ENCODE results near the gene POT1.

Gene POT1

DNA sequence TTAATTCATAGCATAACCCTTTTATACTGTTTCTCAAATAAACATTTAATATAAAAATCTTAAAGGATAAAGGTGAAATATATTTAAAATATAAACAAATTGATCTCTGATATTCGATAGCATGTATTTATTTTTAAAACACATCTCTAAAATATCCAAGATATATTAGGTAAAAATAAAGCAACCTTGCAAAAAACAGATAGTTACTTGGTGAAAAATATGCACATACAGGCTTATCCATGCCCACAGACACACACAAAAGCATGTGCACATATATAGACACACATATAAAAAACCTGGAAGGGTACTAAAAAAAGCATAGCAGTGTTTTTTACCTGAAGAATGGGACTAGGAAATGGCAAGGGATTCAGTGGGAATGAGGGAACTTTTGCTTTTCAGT lies 19.8 kb downstream of the POT1 start:
- Histone ChIP-seq H3K9me3 (ENCODE audit: control insufficient read depth in 1 of 2, low read length in 2 of 2) (no peaks in the 10 kb centered on the region), H3K27me3 (ENCODE audit: low read depth, low read length) (no peaks in the 10 kb centered on the region), H3K4me3 (ENCODE audit: low read depth in 1 of 2, low read length in 2 of 2) (no peak overlapping the region), H3K4me1 (ENCODE audit: control insufficient read depth in 1 of 2, insufficient read depth in 2 of 2, low read length in 2 of 2) (no peaks in the 10 kb centered on the region), H3K27ac (ENCODE audit: low read length) (no peak overlapping the region), H3K36me3 (ENCODE audit: control insufficient read depth in 1 of 2, insufficient read depth in 2 of 2, low read length in 2 of 2) (peaks cover 0 to 3% of the 10 kb centered on the region in 2 donors)

DNA sequence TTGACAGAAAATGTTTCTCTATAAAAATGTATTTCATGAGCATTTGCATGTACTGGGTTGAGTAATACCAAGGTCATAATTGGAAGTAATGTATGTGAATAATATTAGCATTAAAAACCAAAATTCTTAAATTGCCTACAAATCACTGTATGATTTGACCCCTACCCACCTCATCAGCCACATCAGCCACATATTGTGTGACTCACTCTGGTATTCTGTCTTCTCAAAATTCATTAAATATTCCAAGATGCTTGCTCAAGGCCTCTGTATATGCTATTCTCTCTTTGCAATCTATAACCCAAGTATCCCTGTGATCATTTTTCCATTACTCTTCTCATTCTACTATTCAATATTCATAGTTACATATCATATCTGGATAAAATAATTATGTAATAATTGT lies 21.4 kb downstream of the POT1 start:
- no peaks in the 10 kb centered on the region for H3K4me1 ChIP-seq (ENCODE audit: control insufficient read depth in 1 of 2, insufficient read depth in 2 of 2, low read length in 2 of 2)
- no peaks in the 10 kb centered on the region for H3K36me3 ChIP-seq (ENCODE audit: control insufficient read depth in 1 of 2, insufficient read depth in 2 of 2, low read length in 2 of 2)
- no peak overlapping the region for H3K27ac ChIP-seq (ENCODE audit: low read length)
- H3K4me3 ChIP-seq (ENCODE audit: low read depth in 1 of 2, low read length in 2 of 2): no peak overlapping the region
- no peaks in the 10 kb centered on the region for H3K9me3 ChIP-seq (ENCODE audit: control insufficient read depth in 1 of 2, low read length in 2 of 2)
- H3K27me3 ChIP-seq (ENCODE audit: low read depth, low read length): no peaks in the 10 kb centered on the region

DNA sequence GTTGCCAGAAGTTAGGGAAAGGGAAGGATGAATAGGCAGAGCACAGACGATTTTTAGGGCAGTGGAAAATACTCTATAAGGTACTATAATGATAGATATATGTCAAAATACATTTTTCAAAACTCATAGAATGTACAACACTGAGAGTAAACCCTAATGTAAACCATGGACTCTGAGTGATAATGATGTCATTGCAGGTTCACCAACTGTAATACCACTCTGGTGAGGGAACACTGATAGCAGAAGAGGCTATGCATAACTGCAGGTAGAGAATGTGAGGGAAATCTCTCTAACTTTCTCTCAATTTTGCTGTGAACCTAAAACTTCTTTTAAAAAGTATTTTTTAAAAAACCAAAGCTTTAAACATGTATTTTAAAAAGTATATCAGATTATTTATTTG lies 22.1 kb downstream of the POT1 start:
- no peaks in the 10 kb centered on the region for H3K9me3 ChIP-seq (ENCODE audit: control insufficient read depth in 1 of 2, low read length in 2 of 2)
- no peak overlapping the region for H3K4me3 ChIP-seq (ENCODE audit: low read depth in 1 of 2, low read length in 2 of 2)
- H3K27me3 ChIP-seq (ENCODE audit: low read depth, low read length): no peaks in the 10 kb centered on the region
- no peaks in the 10 kb centered on the region for H3K4me1 ChIP-seq (ENCODE audit: control insufficient read depth in 1 of 2, insufficient read depth in 2 of 2, low read length in 2 of 2)
- H3K36me3 ChIP-seq (ENCODE audit: control insufficient read depth in 1 of 2, insufficient read depth in 2 of 2, low read length in 2 of 2): no peaks in the 10 kb centered on the region
- H3K27ac ChIP-seq (ENCODE audit: low read length): no peak overlapping the region

DNA sequence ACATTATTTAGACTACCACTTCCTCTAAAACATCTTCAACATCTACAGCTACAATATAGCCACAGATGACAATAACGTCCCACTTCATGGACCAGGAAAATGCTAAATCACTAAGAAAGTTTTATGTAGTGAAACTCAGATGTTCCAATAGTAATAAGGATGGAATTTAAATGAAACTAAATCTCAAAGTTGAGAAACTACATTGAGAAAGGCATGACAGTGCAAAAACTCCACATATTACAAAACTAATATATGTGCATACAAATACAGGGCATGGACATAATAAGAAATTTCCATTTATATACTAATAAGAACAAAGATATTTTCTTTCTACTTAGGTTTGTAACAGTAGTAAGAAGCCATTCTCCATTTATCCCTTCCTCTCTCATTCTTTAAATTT lies 31.1 kb downstream of the POT1 start:
- Histone ChIP-seq H3K4me1 (ENCODE audit: control insufficient read depth in 1 of 2, insufficient read depth in 2 of 2, low read length in 2 of 2) (no peaks in the 10 kb centered on the region), H3K27ac (ENCODE audit: low read length) (no peak overlapping the region), H3K36me3 (ENCODE audit: control insufficient read depth in 1 of 2, insufficient read depth in 2 of 2, low read length in 2 of 2) (peaks cover 6 to 13% of the 10 kb centered on the region in 2 donors), H3K27me3 (ENCODE audit: low read depth, low read length) (no peaks in the 10 kb centered on the region), H3K4me3 (ENCODE audit: low read depth in 1 of 2, low read length in 2 of 2) (no peak overlapping the region), H3K9me3 (ENCODE audit: control insufficient read depth in 1 of 2, low read length in 2 of 2) (peaks cover 0 to 6% of the 10 kb centered on the region in 2 donors)

DNA sequence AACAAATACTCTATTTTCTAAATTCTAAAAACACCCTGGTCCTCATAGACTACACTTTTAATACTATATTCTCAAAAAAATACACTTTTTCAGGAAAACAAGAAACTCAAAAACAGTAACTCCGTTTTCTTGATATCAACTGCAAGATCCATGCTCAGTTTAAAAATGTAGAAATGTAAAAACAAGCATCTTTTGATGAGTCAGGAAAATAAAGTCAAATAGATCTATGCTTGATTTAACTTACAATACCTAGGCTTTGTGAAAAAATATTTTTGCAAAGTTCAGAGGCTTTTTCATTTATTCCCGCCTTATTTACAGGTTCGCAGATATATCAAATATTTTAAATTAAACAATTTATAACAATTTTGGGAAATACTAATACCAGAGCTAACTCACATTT lies 33.6 kb downstream of the POT1 start:
- Histone ChIP-seq H3K27ac (ENCODE audit: low read length) (no peak overlapping the region), H3K36me3 (ENCODE audit: control insufficient read depth in 1 of 2, insufficient read depth in 2 of 2, low read length in 2 of 2) (peaks cover 8 to 25% of the 10 kb centered on the region in 2 donors), H3K9me3 (ENCODE audit: control insufficient read depth in 1 of 2, low read length in 2 of 2) (peaks cover 0 to 4% of the 10 kb centered on the region in 2 donors), H3K4me1 (ENCODE audit: control insufficient read depth in 1 of 2, insufficient read depth in 2 of 2, low read length in 2 of 2) (no peaks in the 10 kb centered on the region), H3K4me3 (ENCODE audit: low read depth in 1 of 2, low read length in 2 of 2) (no peak overlapping the region), H3K27me3 (ENCODE audit: low read depth, low read length) (no peaks in the 10 kb centered on the region)

DNA sequence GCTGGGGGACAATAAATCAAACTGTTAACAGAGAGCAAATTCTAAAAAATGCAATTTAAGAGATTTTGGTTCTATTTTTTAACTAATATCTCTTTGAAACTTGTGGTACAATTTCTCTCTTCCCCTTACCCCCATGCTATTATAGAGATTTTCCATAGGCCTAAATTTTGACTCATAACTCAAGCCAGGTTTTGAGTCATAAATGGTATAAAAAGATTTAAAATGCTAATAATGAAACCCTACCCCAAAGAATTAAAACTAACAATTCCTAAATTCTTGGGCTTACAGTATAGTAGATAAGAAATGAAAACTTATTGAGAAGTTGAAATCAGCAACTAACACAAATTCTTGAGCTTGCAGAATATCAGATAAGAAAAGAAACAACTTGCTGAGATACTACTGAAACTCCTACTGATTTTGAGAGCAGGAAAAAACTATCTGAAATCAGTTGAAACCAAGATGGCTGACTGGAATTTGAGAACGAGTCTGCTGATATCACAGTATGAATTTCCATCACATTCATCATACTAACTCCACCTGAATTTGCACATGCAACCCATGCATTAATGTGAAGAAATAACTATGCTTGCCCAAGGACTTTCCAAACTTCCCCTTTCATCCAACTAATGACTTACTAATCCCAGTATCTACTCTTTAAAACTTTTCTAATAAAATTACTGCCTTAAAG lies 36.3 kb downstream of the POT1 start:
- Histone ChIP-seq H3K27me3 (ENCODE audit: low read depth, low read length) (no peaks in the 10 kb centered on the region), H3K36me3 (ENCODE audit: control insufficient read depth in 1 of 2, insufficient read depth in 2 of 2, low read length in 2 of 2) (peaks cover 15 to 43% of the 10 kb centered on the region in 2 donors)

DNA sequence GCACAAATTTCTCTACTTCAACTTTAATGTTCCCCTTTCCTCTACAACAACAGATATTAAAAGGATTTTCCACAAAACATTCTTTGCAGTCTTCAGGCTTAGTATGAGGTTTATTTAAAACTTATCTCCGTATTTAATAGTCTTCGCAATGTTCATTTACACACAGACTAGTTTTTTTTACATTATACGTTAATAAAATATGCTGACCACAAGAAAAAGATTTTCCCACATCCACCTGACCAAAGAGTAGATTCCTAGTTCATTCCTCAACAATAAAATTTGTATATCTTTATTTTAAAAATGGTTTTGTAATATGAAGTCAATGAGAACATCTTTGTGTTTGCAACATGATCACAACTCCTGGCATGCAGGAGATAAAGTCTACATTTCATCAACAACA lies 42.4 kb downstream of the POT1 start:
- H3K4me1 ChIP-seq (ENCODE audit: control insufficient read depth in 1 of 2, insufficient read depth in 2 of 2, low read length in 2 of 2): no peaks in the 10 kb centered on the region
- H3K36me3 ChIP-seq (ENCODE audit: control insufficient read depth in 1 of 2, insufficient read depth in 2 of 2, low read length in 2 of 2): peaks cover 9 to 34% of the 10 kb centered on the region in 2 donors
- no peaks in the 10 kb centered on the region for H3K27me3 ChIP-seq (ENCODE audit: low read depth, low read length)
- no peak overlapping the region for H3K27ac ChIP-seq (ENCODE audit: low read length)
- H3K9me3 ChIP-seq (ENCODE audit: control insufficient read depth in 1 of 2, low read length in 2 of 2): no peaks in the 10 kb centered on the region
- no peak overlapping the region for H3K4me3 ChIP-seq (ENCODE audit: low read depth in 1 of 2, low read length in 2 of 2)

More for the DNA sequence above, 36.3 kb downstream of the POT1 start:
- H3K4me3 ChIP-seq (ENCODE audit: low read depth in 1 of 2, low read length in 2 of 2): no peak overlapping the region
- H3K27ac ChIP-seq (ENCODE audit: low read length): no peak overlapping the region
- no peaks in the 10 kb centered on the region for H3K9me3 ChIP-seq (ENCODE audit: control insufficient read depth in 1 of 2, low read length in 2 of 2)
- no peaks in the 10 kb centered on the region for H3K4me1 ChIP-seq (ENCODE audit: control insufficient read depth in 1 of 2, insufficient read depth in 2 of 2, low read length in 2 of 2)

DNA sequence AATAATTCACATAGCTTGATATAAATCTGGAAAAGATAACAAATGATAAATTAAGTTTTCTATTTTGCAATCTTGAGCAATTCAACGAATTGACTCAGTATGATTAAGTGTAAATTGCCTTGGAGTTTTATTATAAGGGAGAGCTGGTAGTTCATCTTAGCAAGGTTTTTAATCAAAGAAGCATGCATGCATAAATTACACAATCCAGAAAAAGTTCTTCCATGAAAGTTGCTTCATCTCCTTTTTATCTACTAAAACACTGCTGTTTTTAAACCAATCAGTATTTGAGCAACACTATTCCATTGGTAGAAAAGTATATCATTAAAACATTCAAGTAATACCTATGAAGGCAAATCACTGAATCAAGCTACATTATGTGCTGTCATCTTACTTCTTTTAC lies 47.6 kb downstream of the POT1 start:
- Histone ChIP-seq H3K27me3 (ENCODE audit: low read depth, low read length) (no peaks in the 10 kb centered on the region), H3K9me3 (ENCODE audit: control insufficient read depth in 1 of 2, low read length in 2 of 2) (no peaks in the 10 kb centered on the region), H3K4me3 (ENCODE audit: low read depth in 1 of 2, low read length in 2 of 2) (no peak overlapping the region), H3K27ac (ENCODE audit: low read length) (no peak overlapping the region), H3K36me3 (ENCODE audit: control insufficient read depth in 1 of 2, insufficient read depth in 2 of 2, low read length in 2 of 2) (peaks cover 0 to 3% of the 10 kb centered on the region in 2 donors), H3K4me1 (ENCODE audit: control insufficient read depth in 1 of 2, insufficient read depth in 2 of 2, low read length in 2 of 2) (no peaks in the 10 kb centered on the region)

DNA sequence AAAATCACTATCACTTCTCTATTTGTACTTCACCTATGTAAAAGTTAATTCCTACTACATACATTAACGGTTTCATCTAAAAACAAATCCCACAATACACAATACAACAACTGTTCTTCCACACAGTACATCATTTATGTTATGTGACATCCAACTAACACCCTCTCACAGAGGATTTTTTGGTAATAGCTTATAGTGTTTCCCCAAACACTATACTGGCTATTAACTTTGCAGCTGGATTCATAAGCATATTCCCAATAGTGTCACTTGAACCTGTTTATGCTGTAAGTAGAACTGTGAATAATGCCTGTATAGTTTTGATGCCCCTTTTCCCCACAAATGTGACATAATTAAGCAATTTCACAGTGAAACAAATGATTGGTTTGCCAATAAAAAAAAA lies 49.9 kb downstream of the POT1 start:
- Histone ChIP-seq H3K4me3 (ENCODE audit: low read depth in 1 of 2, low read length in 2 of 2) (no peak overlapping the region), H3K27me3 (ENCODE audit: low read depth, low read length) (no peaks in the 10 kb centered on the region), H3K36me3 (ENCODE audit: control insufficient read depth in 1 of 2, insufficient read depth in 2 of 2, low read length in 2 of 2) (peaks cover 0 to 3% of the 10 kb centered on the region in 2 donors), H3K4me1 (ENCODE audit: control insufficient read depth in 1 of 2, insufficient read depth in 2 of 2, low read length in 2 of 2) (no peaks in the 10 kb centered on the region), H3K27ac (ENCODE audit: low read length) (no peak overlapping the region), H3K9me3 (ENCODE audit: control insufficient read depth in 1 of 2, low read length in 2 of 2) (no peaks in the 10 kb centered on the region)

DNA sequence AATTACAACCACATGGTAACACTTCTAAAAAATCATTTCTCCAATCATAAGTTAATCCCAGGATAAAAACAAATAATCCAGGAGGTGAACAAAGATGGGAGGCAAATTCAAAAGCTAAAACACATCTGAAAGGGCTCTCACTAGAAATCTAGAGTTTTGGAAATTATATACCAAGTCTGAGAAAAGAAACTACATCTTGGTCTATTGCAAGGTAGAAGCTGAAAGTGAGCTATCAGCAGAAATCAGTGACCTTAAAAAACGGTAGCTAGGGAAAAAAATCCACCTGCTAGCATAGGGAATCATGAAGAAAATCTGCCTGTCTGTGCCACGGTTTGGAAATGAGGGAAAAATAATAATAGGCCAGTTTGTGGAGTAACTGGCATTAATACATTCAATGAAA lies 50.5 kb downstream of the POT1 start:
- no peaks in the 10 kb centered on the region for H3K9me3 ChIP-seq (ENCODE audit: control insufficient read depth in 1 of 2, low read length in 2 of 2)
- H3K4me1 ChIP-seq (ENCODE audit: control insufficient read depth in 1 of 2, insufficient read depth in 2 of 2, low read length in 2 of 2): no peaks in the 10 kb centered on the region
- no peak overlapping the region for H3K4me3 ChIP-seq (ENCODE audit: low read depth in 1 of 2, low read length in 2 of 2)
- no peak overlapping the region for H3K27ac ChIP-seq (ENCODE audit: low read length)
- H3K36me3 ChIP-seq (ENCODE audit: control insufficient read depth in 1 of 2, insufficient read depth in 2 of 2, low read length in 2 of 2): peaks cover 0 to 3% of the 10 kb centered on the region in 2 donors
- H3K27me3 ChIP-seq (ENCODE audit: low read depth, low read length): no peaks in the 10 kb centered on the region

DNA sequence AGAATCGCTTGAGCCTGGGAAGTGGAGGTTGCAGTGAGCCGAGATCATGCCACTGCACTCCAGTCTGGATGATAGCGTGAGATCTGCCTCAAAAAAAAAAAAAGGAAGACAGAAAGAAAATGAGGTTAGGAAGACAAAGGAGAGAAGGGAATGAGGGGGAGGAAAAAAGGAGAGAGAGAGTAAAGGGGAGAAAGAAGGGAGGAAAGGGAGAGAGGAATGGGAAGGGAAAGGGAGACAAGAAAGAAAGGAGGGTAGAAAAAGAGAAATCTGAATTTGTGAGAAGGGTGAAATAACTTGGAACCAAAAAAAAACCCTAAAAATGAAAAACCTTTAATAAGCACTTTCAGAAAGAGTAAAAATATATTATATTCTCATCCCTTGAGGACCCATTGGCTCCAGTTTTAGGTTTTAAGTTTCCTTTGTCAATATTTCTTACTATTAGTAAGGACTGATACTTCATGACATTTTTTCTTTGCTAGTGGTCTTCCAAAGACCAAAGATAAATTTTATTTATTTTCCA lies 54.9 kb downstream of the POT1 start:
- Histone ChIP-seq H3K36me3 (ENCODE audit: control insufficient read depth in 1 of 2, insufficient read depth in 2 of 2, low read length in 2 of 2) (peaks cover 0 to 3% of the 10 kb centered on the region in 2 donors), H3K27me3 (ENCODE audit: low read depth, low read length) (no peaks in the 10 kb centered on the region), H3K4me3 (ENCODE audit: low read depth in 1 of 2, low read length in 2 of 2) (no peak overlapping the region), H3K4me1 (ENCODE audit: control insufficient read depth in 1 of 2, insufficient read depth in 2 of 2, low read length in 2 of 2) (no peaks in the 10 kb centered on the region), H3K27ac (ENCODE audit: low read length) (no peak overlapping the region), H3K9me3 (ENCODE audit: control insufficient read depth in 1 of 2, low read length in 2 of 2) (no peaks in the 10 kb centered on the region)

DNA sequence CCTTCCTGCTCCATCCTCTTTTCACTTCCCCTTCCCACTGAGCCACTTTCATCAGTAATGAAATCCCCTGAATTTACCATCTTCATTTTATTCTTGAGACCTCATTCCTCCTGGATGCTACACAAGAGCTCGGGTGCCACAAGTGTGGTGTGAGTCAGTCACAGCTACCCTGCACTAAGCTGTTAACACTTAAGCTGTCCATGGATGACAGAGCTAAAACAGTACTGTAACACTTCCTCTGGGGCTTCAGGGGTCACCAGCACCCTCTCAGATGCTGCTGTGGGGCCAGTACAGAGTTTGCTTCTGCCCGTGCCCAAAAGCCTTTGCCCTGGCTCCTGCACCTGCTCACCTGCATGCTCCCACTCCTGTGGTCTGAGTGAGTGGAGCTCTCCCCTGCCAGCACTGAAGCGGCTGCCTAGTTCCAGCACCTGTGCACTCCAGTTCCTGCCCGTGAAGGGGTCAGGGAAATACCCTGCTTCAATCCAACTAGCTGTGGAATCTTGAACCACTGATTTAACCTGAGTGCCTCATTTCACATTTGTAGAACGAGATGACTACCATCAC lies 71.9 kb downstream of the POT1 start:
- H3K9me3 ChIP-seq (ENCODE audit: control insufficient read depth in 1 of 2, low read length in 2 of 2): no peaks in the 10 kb centered on the region
- H3K4me1 ChIP-seq (ENCODE audit: control insufficient read depth in 1 of 2, insufficient read depth in 2 of 2, low read length in 2 of 2): no peaks in the 10 kb centered on the region
- H3K36me3 ChIP-seq (ENCODE audit: control insufficient read depth in 1 of 2, insufficient read depth in 2 of 2, low read length in 2 of 2): peaks cover 0 to 13% of the 10 kb centered on the region in 2 donors
- no peak overlapping the region for H3K27ac ChIP-seq (ENCODE audit: low read length)
- no peak overlapping the region for H3K4me3 ChIP-seq (ENCODE audit: low read depth in 1 of 2, low read length in 2 of 2)
- H3K27me3 ChIP-seq (ENCODE audit: low read depth, low read length): no peaks in the 10 kb centered on the region

All from muscle layer of duodenum (tissue), 2 donors.